ENCODE data around the gene PGAP1. TPM values are rescaled to one million over a fixed set of nuclear protein-coding genes. Genes with fewer than 3 reads are reported as not detected.

PGAP1 gene
- total RNA-seq, 1 experiment from 2014 or later, result 3.5 TPM

DNA sequence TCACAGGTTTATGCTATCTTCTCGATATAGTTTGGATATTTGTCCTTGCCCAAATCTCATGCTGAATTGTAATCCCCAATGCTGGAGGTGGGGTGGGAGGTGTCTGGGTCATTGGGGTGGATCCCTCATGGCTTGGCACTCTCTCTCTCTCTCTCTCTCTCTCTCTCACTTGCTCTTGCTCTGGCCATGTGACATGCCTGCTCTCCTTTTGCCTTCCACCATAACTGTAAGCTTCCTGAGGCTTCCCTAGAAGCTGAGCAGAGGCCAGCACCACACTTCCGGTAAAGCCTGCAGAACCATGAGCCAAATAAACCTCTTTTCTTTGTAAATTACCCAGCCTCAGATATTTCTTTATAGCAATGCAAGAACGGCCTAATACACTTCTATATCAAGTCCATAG lies 41.3 kb upstream of the PGAP1 start:
- ChIA-PET POLR2A (ENCODE audit: unreplicated experiment) (no interaction called here), CTCF (interaction anchor here (0.7 kb wide), 1 partner anchor 42 kb away, joined by 3 read pairs; no protein-coding TSS in a partner anchor)
- Histone ChIP-seq H3F3A (ENCODE audit: low read length, unreplicated experiment) (no peaks in the 10 kb centered on the region), H2AFZ (ENCODE audit: low read length) (no peak overlapping the region), H3K9me2 (replicated peaks; ENCODE audit: low read length) (no peaks in the 10 kb centered on the region), H3K9me3 (ENCODE audit: low read length) (no peaks in the 10 kb centered on the region), H3K36me3 (ENCODE audit: low read depth, low read length) (no peaks in the 10 kb centered on the region), H3K27ac (ENCODE audit: low read length) (no peak overlapping the region), H3K4me2 (ENCODE audit: low read length) (no peak overlapping the region), H3K4me3 (ENCODE audit: low read length) (no peak overlapping the region), H3K27me3 (ENCODE audit: low read length) (no peaks in the 10 kb centered on the region), H3K9ac (ENCODE audit: low read length) (no peak overlapping the region), H3K4me1 (ENCODE audit: insufficient read depth, low read length) (peaks cover 4% of the 10 kb centered on the region; the same call in 1 of the 2 replicates), H4K20me1 (ENCODE audit: low read length) (no peaks in the 10 kb centered on the region), H3K79me2 (ENCODE audit: low read length) (no peaks in the 10 kb centered on the region)
- no TSS peak for BruUV-seq (replicated peaks)
- intact Hi-C loops (cut with micrococcal nuclease), result no loop called here
- TF ChIP-seq, protein P1, sequence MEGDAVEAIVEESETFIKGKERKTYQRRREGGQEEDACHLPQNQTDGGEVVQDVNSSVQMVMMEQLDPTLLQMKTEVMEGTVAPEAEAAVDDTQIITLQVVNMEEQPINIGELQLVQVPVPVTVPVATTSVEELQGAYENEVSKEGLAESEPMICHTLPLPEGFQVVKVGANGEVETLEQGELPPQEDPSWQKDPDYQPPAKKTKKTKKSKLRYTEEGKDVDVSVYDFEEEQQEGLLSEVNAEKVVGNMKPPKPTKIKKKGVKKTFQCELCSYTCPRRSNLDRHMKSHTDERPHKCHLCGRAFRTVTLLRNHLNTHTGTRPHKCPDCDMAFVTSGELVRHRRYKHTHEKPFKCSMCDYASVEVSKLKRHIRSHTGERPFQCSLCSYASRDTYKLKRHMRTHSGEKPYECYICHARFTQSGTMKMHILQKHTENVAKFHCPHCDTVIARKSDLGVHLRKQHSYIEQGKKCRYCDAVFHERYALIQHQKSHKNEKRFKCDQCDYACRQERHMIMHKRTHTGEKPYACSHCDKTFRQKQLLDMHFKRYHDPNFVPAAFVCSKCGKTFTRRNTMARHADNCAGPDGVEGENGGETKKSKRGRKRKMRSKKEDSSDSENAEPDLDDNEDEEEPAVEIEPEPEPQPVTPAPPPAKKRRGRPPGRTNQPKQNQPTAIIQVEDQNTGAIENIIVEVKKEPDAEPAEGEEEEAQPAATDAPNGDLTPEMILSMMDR (conservative IDR thresholded peaks at IDR 0.05; ENCODE audit: low read depth, low read length), result no peak
- TF ChIP-seq EZH2phosphoT487 (IDR thresholded peaks at IDR 0.05; ENCODE audit: borderline replicate concordance, low read length) (no peak), EZH2 (IDR thresholded peaks at IDR 0.05; ENCODE audit: low read length, unreplicated experiment) (no peak)
- no peak for ATAC-seq
- no peak for DNase-seq

DNA sequence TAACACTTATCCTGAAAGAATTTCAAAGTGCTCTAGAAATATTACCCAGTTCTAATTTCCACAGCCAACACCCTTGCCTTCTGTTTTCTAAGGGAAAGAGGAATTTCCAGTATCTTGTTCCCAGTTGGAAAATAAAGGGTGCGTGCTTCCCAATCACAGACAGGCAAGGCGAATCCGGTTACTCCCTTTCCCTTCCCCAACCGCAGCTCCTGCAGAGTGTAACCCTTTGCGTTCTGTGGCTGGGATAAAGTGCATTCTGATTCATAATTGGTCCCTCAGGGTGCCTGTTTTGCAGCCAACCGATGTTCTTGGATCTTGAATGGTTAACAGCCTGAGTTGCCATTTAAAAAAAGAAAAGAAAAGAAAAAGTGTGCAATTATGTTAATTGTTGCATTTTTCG lies 40.6 kb upstream of the PGAP1 start:
- no peak for TF ChIP-seq EZH2phosphoT487 (IDR thresholded peaks at IDR 0.05; ENCODE audit: borderline replicate concordance, low read length)
- no peak for TF ChIP-seq EZH2 (IDR thresholded peaks at IDR 0.05; ENCODE audit: low read length, unreplicated experiment)
- TF ChIP-seq, protein P1 (conservative IDR thresholded peaks at IDR 0.05; ENCODE audit: low read depth, low read length), result no peak
- Histone ChIP-seq H4K20me1 (ENCODE audit: low read length) (no peaks in the 10 kb centered on the region), H3K9ac (ENCODE audit: low read length) (no peak overlapping the region), H2AFZ (ENCODE audit: low read length) (no peak overlapping the region), H3K36me3 (ENCODE audit: low read depth, low read length) (no peaks in the 10 kb centered on the region), H3K27ac (ENCODE audit: low read length) (no peak overlapping the region), H3K4me1 (ENCODE audit: insufficient read depth, low read length) (peaks cover 4% of the 10 kb centered on the region; the same call in 1 of the 2 replicates), H3K79me2 (ENCODE audit: low read length) (no peaks in the 10 kb centered on the region), H3K4me3 (ENCODE audit: low read length) (no peak overlapping the region), H3K9me3 (ENCODE audit: low read length) (no peaks in the 10 kb centered on the region), H3F3A (ENCODE audit: low read length, unreplicated experiment) (no peaks in the 10 kb centered on the region), H3K4me2 (ENCODE audit: low read length) (no peak overlapping the region), H3K27me3 (ENCODE audit: low read length) (no peaks in the 10 kb centered on the region), H3K9me2 (replicated peaks; ENCODE audit: low read length) (no peaks in the 10 kb centered on the region)
- DNase-seq (no peak), ATAC-seq (no peak)
- CTCF ChIA-PET, result interaction anchor here (0.7 kb wide), 1 partner anchor 41 kb away, joined by 3 read pairs; no protein-coding TSS in a partner anchor
- POLR2A ChIA-PET (ENCODE audit: unreplicated experiment), result no interaction called here
- intact Hi-C loops (cut with micrococcal nuclease), result no loop called here
- BruUV-seq (replicated peaks), result no TSS peak

DNA sequence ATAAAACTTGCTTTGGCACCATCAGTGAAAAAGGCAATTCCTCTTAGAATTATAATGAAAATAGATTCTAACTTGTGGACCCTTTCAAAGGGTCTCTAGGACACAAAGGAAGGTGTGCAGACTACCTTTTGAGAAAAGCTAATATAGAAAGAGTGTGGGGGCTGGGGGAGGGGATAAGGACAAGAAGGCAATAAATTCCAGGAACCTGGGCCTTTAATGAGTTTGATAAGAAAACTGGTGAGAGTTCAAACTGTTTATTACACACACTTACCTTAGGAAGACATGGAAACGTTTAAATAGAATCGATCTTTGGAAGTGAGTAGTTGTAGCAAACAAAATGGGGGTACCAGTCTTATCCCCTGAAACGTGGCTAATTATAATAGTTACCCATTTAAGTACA lies 39.6 kb upstream of the PGAP1 start:
- Histone ChIP-seq H3K9me3 (ENCODE audit: low read length) (no peaks in the 10 kb centered on the region), H2AFZ (ENCODE audit: low read length) (no peak overlapping the region), H3K4me1 (ENCODE audit: insufficient read depth, low read length) (peaks cover 4% of the 10 kb centered on the region; the same call in 1 of the 2 replicates), H3K9ac (ENCODE audit: low read length) (no peak overlapping the region), H3K36me3 (ENCODE audit: low read depth, low read length) (no peaks in the 10 kb centered on the region), H3K27me3 (ENCODE audit: low read length) (no peaks in the 10 kb centered on the region), H3K79me2 (ENCODE audit: low read length) (no peaks in the 10 kb centered on the region), H3K4me3 (ENCODE audit: low read length) (no peak overlapping the region), H3K9me2 (replicated peaks; ENCODE audit: low read length) (no peaks in the 10 kb centered on the region), H3F3A (ENCODE audit: low read length, unreplicated experiment) (no peaks in the 10 kb centered on the region), H3K4me2 (ENCODE audit: low read length) (no peak overlapping the region), H3K27ac (ENCODE audit: low read length) (no peak overlapping the region), H4K20me1 (ENCODE audit: low read length) (no peaks in the 10 kb centered on the region)
- no peak for TF ChIP-seq EZH2 (IDR thresholded peaks at IDR 0.05; ENCODE audit: low read length, unreplicated experiment)
- intact Hi-C loops (cut with micrococcal nuclease), result no loop called here
- no TSS peak for BruUV-seq (replicated peaks)
- ChIA-PET POLR2A (ENCODE audit: unreplicated experiment) (no interaction called here), CTCF (no interaction called here)
- ATAC-seq (no peak), DNase-seq (no peak)

Data from PC-3 (cell line).